K562 (cell line): ENCODE measurements around the gene RXRA. TPM values are rescaled to one million over a fixed set of nuclear protein-coding genes. Genes with fewer than 3 reads are reported as not detected.

Experiments
- ATAC-seq: fragments of 200-7000 bp; cut with Tn5 transposase; 3 replicates; pipeline ENCODE4 v1.9.1; 2020; ENCODE audit warnings: moderate library complexity
- BruUV-seq: library from RNA; stranded (reverse); fragments of 400-500 nt; replicated peaks from 2 replicates; lab custom pipeline; 2021; lab: Mats Ljungman, UMichigan
- CTCF ChIA-PET: fragments of 300-600 bp; formaldehyde crosslinking; extraction: SDS; loops from one replicate; lab custom pipeline; 2021; ENCODE audit warnings: low intra/inter-chr PET ratio; lab: Yijun Ruan, JAX
- POLR2A ChIA-PET: fragments of 300-600, 350-650 bp; sonication (Branson Sonifier 250); formaldehyde crosslinking; extraction: SDS; loops from one replicate; lab custom pipeline; 2021; ENCODE audit warnings: antibody characterized with exemption, inconsistent platforms; lab: Yijun Ruan, JAX
- DNase-seq, 4 experiments: peaks; one replicate each; pipeline versions ENCODE4 v3.0.0 to v3.0.0-alpha.2; 2011 to 2018; ENCODE audit warnings: low spot score in 3 of 4, mixed read lengths in 3 of 4; ENCODE audit errors: extremely low read depth in 1 of 4
- FAIRE-seq: peaks from 2 replicates; lab custom pipeline; 2011; peaks lifted over from hg19 to GRCh38; lab: Jason Lieb, UNC
- H2AFZ ChIP-seq: 2 replicates; pipeline ENCODE4 v1.6.0; 2011; ENCODE audit warnings: low read depth, low read length, control low read depth, inconsistent platforms
- H3K27ac ChIP-seq: fragments of 200-600 bp; 3 replicates; pipeline ENCODE4 v1.8.0; 2011; ENCODE audit warnings: low read depth, mild to moderate bottlenecking, control low read depth, inconsistent platforms, low read length, moderate library complexity, mixed read lengths; ENCODE audit errors: extremely low read depth
- H3K27me3 ChIP-seq, 2 experiments: fragments of 300-600 bp in 1 of 2; 2 replicates in 1 of 2; 3 replicates in 1 of 2; pipeline versions ENCODE4 v1.6.0 to v1.8.0; 2011; ENCODE audit warnings: inconsistent platforms in 2 of 2, low read length in 2 of 2, mild to moderate bottlenecking in 1 of 2, mixed read lengths in 1 of 2, moderate library complexity in 1 of 2; ENCODE audit not compliant: control insufficient read depth in 2 of 2, insufficient read depth in 2 of 2
- H3K36me3 ChIP-seq: fragments of 300-600 bp; 3 replicates; pipeline ENCODE4 v1.8.0; 2011; ENCODE audit warnings: mild to moderate bottlenecking, low read length, inconsistent platforms; ENCODE audit not compliant: control insufficient read depth, insufficient read depth
- H3K4me1 ChIP-seq, 2 experiments: fragments of 200-600 bp in 1 of 2; replicated peaks in 1 of 2; 2 replicates in 1 of 2; 3 replicates in 1 of 2; pipeline versions ENCODE4 v1.5.1 to v1.8.0; 2011; ENCODE audit warnings: inconsistent platforms in 2 of 2, low read length in 2 of 2, mild to moderate bottlenecking in 1 of 2, mixed read lengths in 1 of 2, moderate library complexity in 1 of 2; ENCODE audit not compliant: control insufficient read depth in 2 of 2, insufficient read depth in 2 of 2
- H3K4me2 ChIP-seq: 2 replicates; pipeline ENCODE4 v1.6.1; 2011; ENCODE audit warnings: low read length, control low read depth, inconsistent platforms, mixed read lengths; ENCODE audit not compliant: insufficient read depth
- H3K4me3 ChIP-seq: fragments of 200-600 bp; sonication (generic), shearing (Covaris generic); 2 replicates; pipeline ENCODE4 v1.5.1; 2016; ENCODE audit warnings: control low read depth, inconsistent platforms
- H3K79me2 ChIP-seq: fragments of 200-600 bp; 3 replicates; pipeline ENCODE4 v1.8.0; 2011; ENCODE audit warnings: low read length, inconsistent platforms; ENCODE audit not compliant: control insufficient read depth, insufficient read depth
- H3K9ac ChIP-seq, 2 experiments: 2 replicates each; pipeline versions ENCODE4 v1.6.0 to v1.6.1; 2011; ENCODE audit warnings: low read depth in 2 of 2, low read length in 2 of 2, control low read depth in 1 of 2, inconsistent platforms in 1 of 2, mild to moderate bottlenecking in 1 of 2, mixed read lengths in 1 of 2; ENCODE audit not compliant: insufficient read depth in 1 of 2
- H3K9me1 ChIP-seq: one replicate; pipeline ENCODE4 v1.6.0; 2011; ENCODE audit warnings: inconsistent platforms, mild to moderate bottlenecking, low read length, moderate library complexity; ENCODE audit not compliant: control insufficient read depth, insufficient read depth
- H3K9me3 ChIP-seq: replicated peaks from 2 replicates; pipeline ENCODE4 v1.5.1; 2011; ENCODE audit warnings: low read depth, low read length, inconsistent platforms; ENCODE audit not compliant: control insufficient read depth, insufficient read depth
- H4K20me1 ChIP-seq: replicated peaks from 2 replicates; pipeline ENCODE4 v1.6.1; 2011; ENCODE audit warnings: low read length, inconsistent platforms, mixed read lengths; ENCODE audit not compliant: control insufficient read depth, insufficient read depth
- BCOR ChIP-seq: fragments of 450-650 bp; IDR thresholded peaks from 2 replicates; pipeline ENCODE4 v1.6.1; 2016
- CEBPZ ChIP-seq: fragments of 150-350 bp; IDR thresholded peaks from 2 replicates; pipeline ENCODE4 v1.6.1; 2014; ENCODE audit warnings: low read depth, mild to moderate bottlenecking, low read length, borderline replicate concordance
- KDM1A ChIP-seq, 2 experiments: fragments of 450-650 bp; IDR thresholded peaks; 2 replicates each; pipeline ENCODE4 v1.6.1; 2016; ENCODE audit warnings: mild to moderate bottlenecking in 2 of 2
- MAX ChIP-seq: sonication (generic); formaldehyde crosslinking; IDR thresholded peaks from 2 replicates; pipeline ENCODE4 v1.9.0; 2022; ENCODE audit warnings: mild to moderate bottlenecking, missing genetic modification reagents
- PHF8 ChIP-seq: fragments of 200-600 bp; sonication (generic); IDR thresholded peaks from 2 replicates; pipeline ENCODE4 v1.6.1; 2012; ENCODE audit warnings: mixed run types, mild to moderate bottlenecking, inconsistent platforms, low read length, moderate library complexity, borderline replicate concordance
- PTBP1 ChIP-seq: fragments of 200-400 bp; formaldehyde crosslinking; IDR thresholded peaks from 2 replicates; pipeline ENCODE4 v1.6.1; 2017; ENCODE audit warnings: low read depth, low read length
- RCOR1 ChIP-seq, 2 experiments: IDR thresholded peaks; 2 replicates each; pipeline ENCODE4 v1.6.1; 2012; ENCODE audit warnings: low read depth in 2 of 2, low read length in 2 of 2, borderline replicate concordance in 1 of 2, improper control_type of control experiment in 1 of 2
- SMARCA5 ChIP-seq: fragments of 450-650 bp; IDR thresholded peaks from 2 replicates; pipeline ENCODE4 v1.6.1; 2016
- ZBTB1 ChIP-seq: sonication (generic); formaldehyde crosslinking; IDR thresholded peaks from 2 replicates; pipeline ENCODE4 v1.8.1; 2023; ENCODE audit warnings: missing genetic modification reagents, low read depth, mild to moderate bottlenecking, borderline replicate concordance
- ZFP36 ChIP-seq: fragments of 150-350 bp; IDR thresholded peaks from 2 replicates; pipeline ENCODE4 v1.6.1; 2018; ENCODE audit warnings: low read length, low read depth; ENCODE audit not compliant: partially characterized antibody
- ZKSCAN3 ChIP-seq: fragments of 250-450 bp; sonication (Bioruptor Pico); IDR thresholded peaks from 2 replicates; pipeline ENCODE4 v1.4.0; 2020
- ZNF436 ChIP-seq: fragments of 250-450, 450-650 bp; sonication (Bioruptor Pico); formaldehyde crosslinking; IDR thresholded peaks from 2 replicates; pipeline ENCODE4 v1.7.0; 2020; ENCODE audit warnings: mild to moderate bottlenecking
- WGBS: fragments of 100-300 bp; shearing (Covaris generic); methylation state at CpG from one replicate; pipeline ENCODE4 v1.1.6; 2016; ENCODE audit warnings: low coverage, mixed read lengths; ENCODE audit not compliant: insufficient coverage; ENCODE audit errors: missing lambda C conversion rate; 5-methylcytosine and 5-hydroxymethylcytosine counted together
- in situ Hi-C: fragments of 300-500 bp; cut with MboI; formaldehyde crosslinking; loops from 4 replicates; pipeline ENCODE4 v1.15.0; 2018; ENCODE audit warnings: inconsistent platforms, mixed read lengths
- intact Hi-C: fragments of 100-400 bp; cut with micrococcal nuclease; formaldehyde crosslinking; loops from 2 replicates; pipeline ENCODE4 v1.14.2; 2022
- polyA plus RNA-seq, 8 experiments: library from polyadenylated mRNA; depleted of rRNA in 4 of 8; stranded (reverse) in 5 of 8; unstranded in 3 of 8; fragments of >200 nt; fragmentation: Nextera tagmentation in 2 of 8; fragmentation: Illumina TruSeq in 1 of 8; extraction: Ambion mirVana in 2 of 8; extraction: Trizol in 1 of 8; gene quantifications; 2 replicates each; pipeline versions ENCODE4 v1.2.1 to v1.2.3, GENCODE V29; 2011 to 2014; ENCODE audit warnings: inconsistent platforms in 1 of 8, missing spikeins in 1 of 8
- total RNA-seq, 7 experiments: library from RNA; depleted of rRNA in 6 of 7; stranded (reverse); fragments of >200 nt in 6 of 7; fragmentation: Illumina TruSeq in 2 of 7; extraction: Trizol in 2 of 7; gene quantifications; 2 replicates each; pipeline versions ENCODE4 v1.2.1 to v1.2.3, GENCODE V29; 2011 to 2021; ENCODE audit warnings: low replicate concordance in 1 of 7

RXRA gene
- total and polyA plus RNA-seq, 9 of the 15 experiments (the other 6 are each of a cell fraction or from before 2014, with no cell fraction given): 0.35 to 23.6 (median 4.6) TPM

GRCh38 chr9:134344800-134345310 lies 18.6 kb downstream of the RXRA start:
- Histone ChIP-seq H3K9ac (peak overlapping the region; percentile 42 to 85; a peak in 3 of 4 replicates), H3K9me1 (peaks cover 7% of the 10 kb centered on the region), H3K4me3 (no peak overlapping the region), H3K9me3 (no peaks in the 10 kb centered on the region), H3K4me1 (peaks cover 23 to 98% of the 10 kb centered on the region in 2 experiments), H3K4me2 (no peak overlapping the region), H3K79me2 (peaks cover 59% of the 10 kb centered on the region), H4K20me1 (peaks cover 39% of the 10 kb centered on the region), H3K36me3 (no peaks in the 10 kb centered on the region; the same call in 2 of the 3 replicates), H2AFZ (no peak overlapping the region), H3K27ac (no peak overlapping the region; the same call in 2 of the 3 replicates), H3K27me3 (no peaks in the 10 kb centered on the region)
- intact Hi-C loops: no loop called here
- TF ChIP-seq ZBTB1 (no peak), PHF8 (peak; percentile 3; the same call in 1 of the 2 replicates), MAX (CRISPR knock-in tag) (0 out of 2 replicates have a peak, but pooled peaks have one; percentile 25)
- in situ Hi-C loops: no loop called here
- ChIA-PET POLR2A (interaction anchor here (0.6 to 1.8 kb wide), 4 partner anchors 9 to 24 kb away, joined by 3 to 7 read pairs (median 4); no protein-coding TSS in a partner anchor), CTCF (no interaction called here)
- WGBS: 80% methylated on average over 12 of the region's 14 CpGs
- BruUV-seq: no TSS peak
- no peak for ATAC-seq
- DNase-seq: no peak
- no peak for FAIRE-seq

GRCh38 chr9:134345737-134346136 lies 19.5 kb downstream of the RXRA start:
- Histone ChIP-seq H3K79me2 (peaks cover 50% of the 10 kb centered on the region), H3K27me3 (no peaks in the 10 kb centered on the region), H3K4me3 (no peak overlapping the region), H3K9ac (no peak overlapping the region; a peak in 1 of 4 replicates), H4K20me1 (peaks cover 48% of the 10 kb centered on the region), H3K4me2 (no peak overlapping the region), H3K27ac (no peak overlapping the region), H2AFZ (no peak overlapping the region), H3K9me1 (peaks cover 7% of the 10 kb centered on the region), H3K9me3 (no peaks in the 10 kb centered on the region), H3K4me1 (peaks cover 21 to 98% of the 10 kb centered on the region in 2 experiments), H3K36me3 (no peaks in the 10 kb centered on the region; the same call in 2 of the 3 replicates)
- ATAC-seq (no peak), DNase-seq (no peak), FAIRE-seq (no peak)
- intact Hi-C loops (no loop called here), in situ Hi-C loops (no loop called here)
- ChIA-PET POLR2A (interaction anchor here (0.6 to 1.8 kb wide), 2 partner anchors 18 to 1237 kb away, joined by 3 to 7 read pairs; no protein-coding TSS in a partner anchor), CTCF (interaction anchor here (0.6 kb wide), 1 partner anchor 87 kb away, joined by 3 read pairs; no protein-coding TSS in a partner anchor)
- no TSS peak for BruUV-seq
- 75% methylated on average over 8 of the region's 12 CpGs for WGBS
- TF ChIP-seq KDM1A (IDR thresholded peaks at IDR 0.05) (peak; percentile 12 to 65; a peak in 3 of 4 replicates), PTBP1 (0 out of 2 replicates have a peak, but pooled peaks have one; percentile 67), SMARCA5 (peak; percentile 61; the same call in 1 of the 2 replicates), CEBPZ (no peak), ZNF436 (CRISPR knock-in tag) (peak; percentile 87), RCOR1 (IDR thresholded peaks at IDR 0.05; ENCODE audit: borderline replicate concordance in 1 of 2, low read depth in 2 of 2, low read length in 2 of 2) (0 out of 4 replicates have a peak, but pooled peaks of 1 of the 2 experiments have one; percentile 45), ZFP36 (peak; percentile 100), BCOR (peak; percentile 79), ZKSCAN3 (no peak)
